T-helper 1 cell treated with Interleukin-12 subunit alpha and Interleukin-12 subunit beta and Interleukin-4 antibody, amounts not matched to agents 30 μg/mL and 1 μg/mL, for 36 hours (primary cell): ENCODE data around the gene ADAMTS14.
"Not testable (repeated sequence)": the region's sequence is repeated elsewhere in the genome, so short reads cannot be mapped to it uniquely, and the experiment has no call there.

Experiments
- H3K27ac Mint-ChIP-seq: one replicate; pipeline ENCODE4 v1.8.0; 2021; ENCODE audit warnings: mild to moderate bottlenecking, mixed read lengths
- H3K27me3 Mint-ChIP-seq: one replicate; pipeline ENCODE4 v1.8.0; 2021; ENCODE audit warnings: low read depth, mixed read lengths
- H3K36me3 Mint-ChIP-seq: one replicate; pipeline ENCODE4 v1.8.0; 2021; ENCODE audit warnings: low read depth, mixed read lengths
- H3K4me1 Mint-ChIP-seq: one replicate; pipeline ENCODE4 v1.8.0; 2021; ENCODE audit warnings: low read depth, mixed read lengths
- H3K4me3 Mint-ChIP-seq: one replicate; pipeline ENCODE4 v1.8.0; 2021; ENCODE audit warnings: mild to moderate bottlenecking, moderate library complexity, mixed read lengths
- H3K9me3 Mint-ChIP-seq: one replicate; pipeline ENCODE4 v1.8.0; 2021; ENCODE audit warnings: mixed read lengths

Gene ADAMTS14

DNA sequence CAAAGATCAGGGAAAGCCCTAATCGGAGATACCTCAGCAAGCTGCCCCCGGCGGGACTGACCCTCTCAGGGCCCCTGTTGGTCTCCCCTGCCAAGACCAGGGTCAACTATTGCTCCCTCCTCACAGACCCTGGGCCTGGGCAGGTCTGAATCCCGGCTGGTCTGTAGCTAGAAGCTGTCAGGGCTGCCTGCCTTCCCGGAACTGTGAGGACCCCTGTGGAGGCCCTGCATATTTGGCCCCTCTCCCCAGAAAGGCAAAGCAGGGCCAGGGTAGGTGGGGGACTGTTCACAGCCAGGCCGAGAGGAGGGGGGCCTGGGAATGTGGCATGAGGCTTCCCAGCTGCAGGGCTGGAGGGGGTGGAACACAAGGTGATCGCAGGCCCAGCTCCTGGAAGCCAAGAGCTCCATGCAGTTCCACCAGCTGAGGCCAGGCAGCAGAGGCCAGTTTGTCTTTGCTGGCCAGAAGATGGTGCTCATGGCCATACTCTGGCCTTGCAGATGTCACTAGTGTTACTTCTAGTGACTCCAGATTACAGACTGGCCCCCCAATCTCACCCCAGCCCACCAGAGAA lies 88.8 kb downstream of the ADAMTS14 start:
- H3K27ac Mint-ChIP-seq = no peak overlapping the region
- no peak overlapping the region for H3K4me3 Mint-ChIP-seq
- peaks cover 4% of the 10 kb centered on the region for H3K9me3 Mint-ChIP-seq
- H3K4me1 Mint-ChIP-seq = peaks cover 8% of the 10 kb centered on the region
- no peaks in the 10 kb centered on the region for H3K36me3 Mint-ChIP-seq
- H3K27me3 Mint-ChIP-seq = no peaks in the 10 kb centered on the region

DNA sequence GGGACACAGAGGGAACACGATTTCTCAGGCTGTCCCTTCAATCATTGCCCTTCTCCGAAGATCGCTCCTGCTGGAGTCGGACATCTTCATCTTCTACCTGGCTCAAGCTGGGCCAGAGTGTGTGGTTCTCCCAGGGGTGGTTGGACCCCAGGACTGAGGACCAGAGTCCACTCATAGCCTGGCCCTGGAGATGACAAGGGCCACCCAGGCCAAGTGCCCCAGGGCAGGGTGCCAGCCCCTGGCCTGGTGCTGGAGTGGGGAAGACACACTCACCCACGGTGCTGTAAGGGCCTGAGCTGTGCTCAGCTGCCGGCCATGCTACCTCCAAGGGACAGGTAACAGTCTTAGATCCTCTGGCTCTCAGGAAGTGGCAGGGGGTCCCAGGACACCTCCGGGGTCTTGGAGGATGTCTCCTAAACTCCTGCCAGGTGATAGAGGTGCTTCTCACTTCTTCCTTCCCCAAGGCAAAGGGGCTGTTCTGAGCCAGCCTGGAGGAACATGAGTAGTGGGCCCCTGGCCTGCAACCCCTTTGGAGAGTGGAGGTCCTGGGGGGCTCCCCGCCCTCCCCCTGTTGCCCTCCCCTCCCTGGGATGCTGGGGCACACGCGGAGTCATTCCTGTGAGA lies 89.5 kb downstream of the ADAMTS14 start:
- Mint-ChIP-seq H3K4me1 (peaks cover 8% of the 10 kb centered on the region), H3K4me3 (no peak overlapping the region), H3K27ac (no peak overlapping the region), H3K9me3 (peaks cover 8% of the 10 kb centered on the region), H3K27me3 (no peaks in the 10 kb centered on the region), H3K36me3 (no peaks in the 10 kb centered on the region)

DNA sequence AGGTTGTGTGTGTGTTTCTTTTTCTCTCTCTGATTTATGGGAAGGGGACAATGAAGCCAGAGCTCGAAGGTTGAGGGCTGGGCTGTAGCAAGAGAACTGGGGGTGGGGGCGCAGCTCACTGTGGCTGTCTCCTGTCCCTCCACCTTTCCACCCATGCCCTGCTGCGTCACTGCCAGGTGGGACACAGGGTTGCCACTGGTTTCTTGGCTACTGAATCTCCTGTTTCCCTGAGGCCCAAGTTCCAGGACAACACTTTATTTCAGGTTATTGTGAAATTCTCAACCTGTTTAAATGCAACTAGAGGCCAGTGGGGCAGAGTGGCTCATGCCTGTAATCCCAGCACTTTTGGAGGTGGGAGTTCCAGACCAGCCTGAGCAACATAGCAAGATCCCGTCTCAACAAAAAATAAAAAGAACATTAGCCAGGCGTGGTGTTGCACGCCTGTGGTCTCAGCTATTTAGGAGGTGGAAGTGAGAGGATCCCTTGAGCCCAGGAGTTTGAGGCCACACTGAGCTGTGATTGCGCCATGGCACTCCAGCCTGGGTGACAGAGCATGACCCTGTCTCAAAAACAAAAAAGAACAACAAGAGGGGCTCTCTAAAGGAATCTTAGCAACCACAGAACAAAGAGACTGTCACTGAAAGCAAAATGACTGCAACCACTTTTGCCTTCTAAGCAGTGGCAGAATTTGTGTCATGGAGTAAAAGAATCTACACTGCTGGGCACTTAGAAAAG lies 90.3 kb downstream of the ADAMTS14 start:
- Mint-ChIP-seq H3K4me3 (no peak overlapping the region), H3K9me3 (peaks cover 10% of the 10 kb centered on the region), H3K27me3 (peaks cover under 1% of the 10 kb centered on the region), H3K36me3 (no peaks in the 10 kb centered on the region), H3K4me1 (peaks cover 8% of the 10 kb centered on the region), H3K27ac (no peak overlapping the region)

DNA sequence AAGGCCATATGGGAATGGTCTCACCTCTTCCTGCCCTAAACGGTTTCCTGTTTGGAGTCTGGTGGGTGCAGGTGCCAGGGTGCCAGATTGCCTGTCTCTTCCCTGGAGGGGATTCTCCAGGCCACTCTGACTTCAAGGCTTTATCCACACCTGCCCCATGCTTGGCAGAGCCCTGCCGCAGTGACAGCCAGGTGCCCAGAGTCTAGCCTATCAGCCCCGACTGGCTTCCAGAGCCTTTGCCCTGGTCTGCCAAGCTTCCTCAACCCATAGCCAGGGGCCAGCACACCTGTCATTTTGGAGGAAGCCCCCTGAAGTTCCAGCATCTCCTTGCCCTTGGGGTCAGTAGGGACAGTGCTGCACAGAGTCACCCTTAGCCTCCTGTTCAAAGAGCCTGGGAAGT lies 91.3 kb downstream of the ADAMTS14 start:
- Mint-ChIP-seq H3K27me3 (peaks cover 3% of the 10 kb centered on the region), H3K27ac (no peak overlapping the region), H3K36me3 (no peaks in the 10 kb centered on the region), H3K4me1 (peaks cover 7% of the 10 kb centered on the region), H3K9me3 (peaks cover 10% of the 10 kb centered on the region), H3K4me3 (no peak overlapping the region)

DNA sequence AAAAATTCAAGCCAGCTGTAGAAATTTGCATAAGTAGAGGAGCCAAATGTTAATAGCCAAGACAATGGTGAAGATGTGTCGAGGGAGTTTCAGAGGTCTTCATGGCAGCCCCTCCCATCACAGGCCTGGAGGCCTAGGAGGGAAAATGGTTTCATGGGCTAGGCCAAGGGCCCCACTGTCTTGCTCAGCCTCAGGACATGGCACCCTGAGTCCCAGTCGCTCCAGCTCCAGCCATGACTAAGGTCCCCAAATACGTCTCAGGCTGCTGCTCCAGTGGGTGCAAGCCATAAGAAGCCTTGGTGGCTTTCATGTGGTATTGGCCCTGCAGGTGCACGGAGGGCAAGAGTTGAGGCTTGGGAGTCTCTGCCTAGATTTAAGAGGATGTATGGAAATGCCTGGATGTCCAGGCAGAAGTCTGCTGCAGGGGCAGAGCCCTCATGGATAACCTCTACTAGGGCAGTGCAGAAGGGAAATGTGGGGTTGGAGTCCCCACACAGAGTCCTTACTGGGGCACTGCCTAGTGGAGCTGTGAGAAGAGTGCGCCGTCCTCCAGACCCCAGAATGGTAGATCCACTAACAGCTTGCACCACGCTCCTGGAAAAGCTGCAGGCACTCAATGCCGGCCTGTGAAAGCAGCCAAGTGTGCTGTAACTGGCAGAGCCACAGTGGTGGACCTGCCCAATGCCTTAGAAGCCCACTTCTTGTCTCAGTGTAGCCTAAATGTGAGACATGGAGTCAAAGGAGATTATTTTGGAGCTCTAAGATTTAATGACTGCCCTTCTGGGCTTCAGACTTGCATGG lies 93.7 kb downstream of the ADAMTS14 start:
- H3K4me3 Mint-ChIP-seq = no peak overlapping the region
- no peaks in the 10 kb centered on the region for H3K4me1 Mint-ChIP-seq
- no peak overlapping the region for H3K27ac Mint-ChIP-seq
- H3K9me3 Mint-ChIP-seq = peaks cover 10% of the 10 kb centered on the region
- H3K27me3 Mint-ChIP-seq = peaks cover 3% of the 10 kb centered on the region
- H3K36me3 Mint-ChIP-seq = no peaks in the 10 kb centered on the region

DNA sequence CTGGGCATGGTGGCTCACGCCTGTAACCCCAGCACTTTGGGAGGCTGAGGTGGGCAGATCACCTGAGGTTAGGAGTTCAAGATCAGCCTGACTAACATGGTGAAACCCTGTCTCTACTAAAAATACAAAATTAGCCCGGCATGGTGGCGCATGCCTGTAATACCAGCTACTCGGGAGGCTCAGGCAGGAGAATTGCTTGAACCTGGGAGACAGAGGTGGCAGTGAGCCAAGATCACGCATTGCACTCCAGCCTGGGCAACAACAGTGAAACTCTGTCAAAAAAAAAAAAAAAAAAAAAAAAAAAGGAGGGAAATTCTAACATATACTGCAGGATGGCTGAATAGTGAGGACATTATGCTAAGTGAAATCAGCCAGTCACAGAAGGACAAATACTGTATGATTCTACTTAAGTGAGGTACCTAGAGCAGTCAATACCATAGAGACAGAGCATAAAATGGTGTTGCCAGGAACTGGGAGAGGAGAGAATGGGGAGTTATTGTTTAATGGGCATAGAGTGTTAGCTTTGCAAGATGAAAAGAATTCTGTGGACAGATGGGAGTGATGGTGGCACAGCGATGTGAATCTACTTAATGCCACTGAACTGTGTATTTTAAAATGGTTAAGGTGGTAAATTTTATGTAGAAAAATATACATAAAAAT lies 95.8 kb downstream of the ADAMTS14 start:
- not testable (repeated sequence) for H3K27me3 Mint-ChIP-seq, H3K9me3 Mint-ChIP-seq, H3K36me3 Mint-ChIP-seq, H3K4me1 Mint-ChIP-seq, H3K27ac Mint-ChIP-seq, H3K4me3 Mint-ChIP-seq

DNA sequence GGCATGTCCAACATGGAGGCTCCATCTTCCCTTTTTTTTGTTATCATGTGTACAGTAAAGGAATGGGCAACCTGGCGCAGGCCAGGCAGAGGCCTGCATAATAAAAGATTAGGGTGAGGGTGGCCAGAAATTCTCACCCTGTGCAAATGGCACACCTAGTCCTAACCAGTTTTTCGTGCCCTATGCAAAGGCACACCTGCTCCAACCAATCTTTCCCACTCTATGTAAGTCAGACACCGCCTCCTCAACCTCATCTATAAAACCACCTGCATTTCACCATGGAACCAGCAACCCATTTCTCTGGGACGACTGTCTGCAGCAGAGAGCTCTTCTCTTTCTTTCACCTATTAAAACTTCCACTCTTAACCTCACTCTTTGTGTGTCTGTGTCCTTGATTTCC lies 96.8 kb downstream of the ADAMTS14 start:
- Mint-ChIP-seq H3K36me3 (no peaks in the 10 kb centered on the region), H3K27me3 (peaks cover 3% of the 10 kb centered on the region), H3K27ac (no peak overlapping the region), H3K4me1 (no peaks in the 10 kb centered on the region), H3K9me3 (peaks cover 10% of the 10 kb centered on the region), H3K4me3 (no peak overlapping the region)

DNA sequence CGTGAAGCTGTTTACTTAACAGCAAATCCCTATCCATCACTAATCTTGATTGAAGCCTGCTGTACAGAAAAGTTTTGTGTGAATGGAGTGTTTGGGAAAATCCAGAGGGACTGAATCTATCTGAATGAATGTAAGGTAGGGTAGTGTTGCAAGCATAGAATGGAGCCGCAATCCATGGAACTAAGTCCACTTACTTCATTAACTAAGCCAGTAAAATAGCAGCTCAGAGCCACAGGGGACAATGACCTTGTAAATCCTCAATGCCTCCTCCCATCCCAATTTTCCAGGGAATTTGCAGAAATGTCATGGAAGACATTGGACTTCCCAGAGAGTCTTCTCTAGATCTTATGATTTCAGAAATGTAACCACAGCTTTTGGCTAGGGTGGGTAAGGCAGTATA lies 97.7 kb downstream of the ADAMTS14 start:
- H3K27me3 Mint-ChIP-seq = peaks cover 3% of the 10 kb centered on the region
- no peak overlapping the region for H3K4me3 Mint-ChIP-seq
- no peak overlapping the region for H3K27ac Mint-ChIP-seq
- H3K36me3 Mint-ChIP-seq = no peaks in the 10 kb centered on the region
- H3K9me3 Mint-ChIP-seq = peaks cover 10% of the 10 kb centered on the region
- H3K4me1 Mint-ChIP-seq = no peaks in the 10 kb centered on the region

DNA sequence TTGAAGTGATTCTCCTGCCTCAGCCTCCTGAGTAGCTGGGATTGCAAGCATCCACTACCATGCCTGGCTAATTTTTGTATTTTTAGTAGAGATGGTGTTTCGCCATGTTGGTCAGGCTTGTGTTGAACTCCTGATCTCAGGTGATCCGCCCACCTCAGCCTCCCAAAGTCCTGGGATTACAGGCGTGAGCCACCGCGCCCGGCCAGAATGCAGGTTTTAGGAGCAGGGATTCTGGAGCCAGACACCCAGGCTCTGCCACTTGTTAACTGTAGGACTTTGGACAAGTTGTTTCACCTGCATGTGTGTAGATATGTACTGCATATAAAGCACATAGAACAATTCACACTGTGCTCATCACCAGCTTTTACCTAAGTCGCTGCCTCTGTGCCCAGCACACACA lies 98.2 kb downstream of the ADAMTS14 start:
- not testable (repeated sequence) for H3K36me3 Mint-ChIP-seq, H3K27me3 Mint-ChIP-seq, H3K4me1 Mint-ChIP-seq, H3K27ac Mint-ChIP-seq, H3K4me3 Mint-ChIP-seq, H3K9me3 Mint-ChIP-seq

DNA sequence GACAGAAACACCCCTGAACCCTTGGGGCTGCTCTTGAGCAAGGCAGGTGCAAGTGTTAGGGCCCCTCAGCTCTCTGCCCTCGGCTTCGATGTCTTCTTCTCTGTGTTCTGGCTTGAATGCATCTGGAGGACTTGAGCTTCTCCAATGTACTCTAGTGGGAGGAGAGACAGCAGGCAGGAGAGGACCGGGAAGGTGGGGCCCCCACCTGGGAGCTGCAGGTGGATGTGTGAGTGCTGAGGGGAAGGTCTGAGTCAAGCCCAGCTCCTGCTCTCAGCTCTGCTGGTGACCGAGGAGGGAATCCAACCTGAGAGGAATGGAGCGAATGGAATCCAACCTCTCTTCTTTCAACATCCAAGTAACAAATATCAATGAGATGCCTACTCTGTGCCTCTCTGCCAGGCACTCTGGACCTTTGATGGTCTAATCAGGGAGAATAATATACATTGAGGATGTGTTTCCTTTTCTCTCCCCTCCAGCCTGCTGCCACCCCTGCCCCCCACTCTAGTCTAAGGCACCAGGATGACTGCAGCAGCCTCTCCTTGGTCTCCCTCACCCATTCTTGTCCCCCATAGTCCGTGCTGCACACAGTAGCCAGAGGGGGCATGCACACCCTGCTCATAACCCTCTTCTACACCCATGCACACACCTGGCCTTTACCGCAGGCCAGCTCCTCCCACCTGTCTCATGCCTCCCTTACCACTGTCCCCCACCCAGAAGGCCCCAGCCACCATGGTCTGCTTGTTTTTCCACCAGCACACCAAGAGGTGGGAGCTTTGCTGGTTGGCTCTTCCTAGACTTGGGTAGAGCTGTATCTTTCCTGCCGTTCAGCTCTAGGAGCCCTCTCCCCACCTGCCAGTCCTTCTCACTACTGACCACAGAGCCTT lies 99.2 kb downstream of the ADAMTS14 start:
- Mint-ChIP-seq H3K4me3 (no peak overlapping the region), H3K4me1 (no peaks in the 10 kb centered on the region), H3K27ac (no peak overlapping the region), H3K36me3 (no peaks in the 10 kb centered on the region), H3K27me3 (peaks cover 3% of the 10 kb centered on the region), H3K9me3 (peaks cover 4% of the 10 kb centered on the region)

DNA sequence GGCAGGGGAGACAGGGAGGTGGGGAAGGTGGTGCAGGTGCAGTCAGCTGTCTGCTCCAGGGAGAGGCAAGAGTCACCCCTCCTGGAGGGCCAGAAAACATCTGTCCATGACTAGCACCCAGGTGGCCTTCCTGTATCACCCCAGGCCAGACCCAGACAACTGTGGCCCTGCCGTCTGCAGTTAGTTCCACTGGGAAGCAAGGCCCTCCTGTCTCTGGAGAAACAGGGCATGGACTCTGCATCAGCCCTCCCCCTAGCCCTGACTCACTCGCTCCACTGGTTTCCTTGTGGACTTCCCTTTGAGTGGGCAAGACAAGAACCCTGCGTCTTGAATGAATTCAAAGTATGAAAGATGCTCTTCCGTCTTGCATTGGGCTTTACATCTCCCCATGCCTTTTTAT lies 100.3 kb downstream of the ADAMTS14 start:
- Mint-ChIP-seq H3K36me3 (no peaks in the 10 kb centered on the region), H3K27me3 (peaks cover 3% of the 10 kb centered on the region), H3K4me1 (no peaks in the 10 kb centered on the region), H3K9me3 (no peaks in the 10 kb centered on the region), H3K4me3 (no peak overlapping the region), H3K27ac (no peak overlapping the region)

DNA sequence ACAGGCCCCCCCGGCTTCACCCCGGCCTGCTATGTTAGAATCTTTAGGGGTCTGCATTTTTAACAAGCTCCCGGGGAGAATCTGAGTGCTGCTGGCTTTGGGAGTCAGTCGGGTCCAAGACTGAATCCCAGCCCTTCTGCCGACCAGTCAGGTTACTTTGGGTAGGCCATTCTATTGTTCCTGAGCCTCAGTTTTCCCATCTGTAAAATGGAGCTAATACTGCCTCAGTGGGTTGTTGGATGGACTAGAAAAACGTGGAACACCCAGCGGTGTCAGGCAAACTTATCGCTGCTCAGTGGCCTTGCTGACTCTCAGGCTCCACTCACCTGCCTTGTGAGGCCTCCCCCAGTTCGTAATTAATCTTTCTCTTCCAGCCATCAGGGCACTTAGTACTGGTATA lies 101.2 kb downstream of the ADAMTS14 start:
- no peaks in the 10 kb centered on the region for H3K4me1 Mint-ChIP-seq

DNA sequence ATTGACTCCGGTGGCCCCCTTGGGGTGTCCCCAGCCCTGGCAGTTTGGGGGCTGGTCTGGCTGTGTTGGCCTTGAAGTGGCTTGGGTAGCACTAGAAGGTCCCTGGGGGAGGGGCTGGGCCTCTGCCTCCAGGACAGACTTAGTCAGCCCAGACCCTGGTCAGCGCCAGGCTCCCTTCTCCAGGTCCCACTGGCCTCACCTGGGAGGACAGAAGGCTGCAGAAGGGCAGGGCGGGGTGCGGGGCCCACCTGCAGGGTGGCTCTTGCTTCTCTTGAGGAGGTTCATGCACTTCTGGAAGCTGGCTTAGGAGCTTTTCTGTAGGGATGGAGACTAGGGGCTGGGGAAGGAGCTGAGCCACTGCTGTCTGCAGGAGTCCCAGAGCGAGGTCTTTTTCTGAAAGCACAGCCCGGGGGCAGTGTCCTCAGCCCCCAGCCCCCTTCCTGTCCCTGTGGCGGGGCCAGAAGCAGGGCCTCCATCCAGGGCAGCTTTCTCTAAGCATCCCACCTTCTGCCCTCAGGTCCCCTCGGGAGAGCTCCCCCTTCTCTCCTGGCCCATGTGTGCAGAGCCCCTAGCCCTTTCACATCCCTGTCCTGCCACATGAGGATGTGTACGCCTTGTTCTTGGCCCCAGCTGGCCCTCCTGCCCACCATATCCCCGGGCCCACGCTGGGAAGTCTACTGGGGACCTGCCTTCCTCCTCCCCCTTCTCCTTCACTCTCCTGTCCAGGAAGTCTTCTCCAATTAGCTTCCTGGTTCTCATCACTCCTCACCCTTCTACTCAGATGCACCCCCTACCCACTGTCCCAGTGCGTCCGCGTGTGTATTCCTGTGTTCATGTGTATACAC lies 101.9 kb downstream of the ADAMTS14 start:
- Mint-ChIP-seq H3K27ac (no peak overlapping the region), H3K36me3 (no peaks in the 10 kb centered on the region), H3K9me3 (no peaks in the 10 kb centered on the region), H3K27me3 (no peaks in the 10 kb centered on the region), H3K4me1 (no peaks in the 10 kb centered on the region), H3K4me3 (no peak overlapping the region)

More for the DNA sequence above, 101.2 kb downstream of the ADAMTS14 start:
- Mint-ChIP-seq H3K27me3 (no peaks in the 10 kb centered on the region), H3K9me3 (no peaks in the 10 kb centered on the region), H3K36me3 (no peaks in the 10 kb centered on the region), H3K4me3 (no peak overlapping the region), H3K27ac (no peak overlapping the region)
